DOHH2 (cell line): ENCODE data around the gene TMEM107.
"Not testable (repeated sequence)": the region's sequence is repeated elsewhere in the genome, so short reads cannot be mapped to it uniquely, and the experiment has no call there.

Experiments
- H3F3A ChIP-seq: fragments of 200-600 bp; sonication (generic), shearing (Covaris generic); 2 replicates; pipeline ENCODE4 v1.6.0; 2016; ENCODE audit warnings: antibody characterized with exemption, mild to moderate bottlenecking; ENCODE audit not compliant: control insufficient read depth, insufficient read depth
- H3K27ac ChIP-seq: fragments of 200-600 bp; sonication (generic); 2 replicates; pipeline ENCODE4 v1.5.1; 2014; ENCODE audit warnings: low read depth, mild to moderate bottlenecking, low read length, moderate library complexity
- H3K27me3 ChIP-seq: fragments of 200-600 bp; sonication (generic); 2 replicates; pipeline ENCODE4 v1.6.1; 2014; ENCODE audit warnings: mild to moderate bottlenecking, low read length, mixed read lengths; ENCODE audit not compliant: control insufficient read depth
- H3K36me3 ChIP-seq: fragments of 200-600 bp; sonication (generic); 2 replicates; pipeline ENCODE4 v1.6.1; 2014; ENCODE audit warnings: mild to moderate bottlenecking, low read length, moderate library complexity, mixed read lengths; ENCODE audit not compliant: control insufficient read depth
- H3K4me1 ChIP-seq: fragments of 200-600 bp; sonication (generic); 2 replicates; pipeline ENCODE4 v1.6.1; 2014; ENCODE audit warnings: mild to moderate bottlenecking, low read length, mixed read lengths; ENCODE audit not compliant: control insufficient read depth
- H3K4me2 ChIP-seq: fragments of 200-600 bp; sonication (generic); 2 replicates; pipeline ENCODE4 v1.6.0; 2014; ENCODE audit warnings: mild to moderate bottlenecking, low read length, moderate library complexity
- H3K4me3 ChIP-seq: fragments of 200-600 bp; sonication (generic); 2 replicates; pipeline ENCODE4 v1.5.1; 2014; ENCODE audit warnings: mild to moderate bottlenecking, low read length, mixed read lengths
- H3K79me2 ChIP-seq: fragments of 200-600 bp; sonication (generic); 2 replicates; pipeline ENCODE4 v1.6.1; 2014; ENCODE audit warnings: mild to moderate bottlenecking, low read length, mixed read lengths; ENCODE audit not compliant: control insufficient read depth
- H3K9me2 ChIP-seq: fragments of 200-600 bp; sonication (generic); replicated peaks from 2 replicates; pipeline ENCODE4 v1.6.1; 2014; ENCODE audit warnings: mild to moderate bottlenecking, low read length, mixed read lengths; ENCODE audit not compliant: control insufficient read depth
- H3K9me3 ChIP-seq: fragments of 200-600 bp; sonication (generic); 2 replicates; pipeline ENCODE4 v1.6.1; 2014; ENCODE audit warnings: antibody characterized with exemption, low read length, mixed read lengths; ENCODE audit not compliant: control insufficient read depth, insufficient read depth
- H4K20me1 ChIP-seq: fragments of 200-600 bp; sonication (generic); 2 replicates; pipeline ENCODE4 v1.6.0; 2014; ENCODE audit warnings: low read depth, mild to moderate bottlenecking, antibody characterized with exemption, low read length, moderate library complexity; ENCODE audit not compliant: control insufficient read depth, insufficient read depth
- CTCF ChIP-seq: fragments of 200-600 bp; sonication (generic); IDR thresholded peaks from one replicate; pipeline ENCODE4 v1.5.1; 2014; ENCODE audit warnings: antibody characterized with exemption, mild to moderate bottlenecking, low read depth, low read length; ENCODE audit not compliant: poor library complexity, severe bottlenecking
- EZH2phosphoT487 ChIP-seq: fragments of 200-600 bp; sonication (generic); IDR thresholded peaks from 2 replicates; pipeline ENCODE4 v1.6.1; 2017; ENCODE audit warnings: borderline replicate concordance, mild to moderate bottlenecking, antibody characterized with exemption, low read length, moderate library complexity, mixed read lengths

Gene TMEM107

GRCh38 chr17:8173871-8174322 is 2.3 kb downstream of the TMEM107 start:
- Histone ChIP-seq H3K36me3 (peaks cover 6% of the 10 kb centered on the region; the same call in 1 of the 2 replicates), H3K4me1 (peaks cover 37% of the 10 kb centered on the region), H3K27me3 (no peaks in the 10 kb centered on the region), H3K27ac (peak overlapping the region; percentile 84), H3K4me2 (peak overlapping the region; percentile 87), H3K9me3 (no peaks in the 10 kb centered on the region), H3K4me3 (peak overlapping the region; percentile 92), H3F3A (peaks cover 11% of the 10 kb centered on the region), H4K20me1 (0 out of 2 replicates have a peak, but pooled peaks cover 3% of the 10 kb centered on the region), H3K79me2 (peaks cover 22% of the 10 kb centered on the region), H3K9me2 (no peaks in the 10 kb centered on the region)
- no peak for TF ChIP-seq CTCF
- TF ChIP-seq EZH2phosphoT487 = no peak

- H3K4me3 ChIP-seq = peak overlapping the region; percentile 92
- no peaks in the 10 kb centered on the region for H3K9me2 ChIP-seq
- H3K27me3 ChIP-seq = no peaks in the 10 kb centered on the region
- H3K9me3 ChIP-seq = no peaks in the 10 kb centered on the region
- 0 out of 2 replicates have a peak, but pooled peaks cover 3% of the 10 kb centered on the region for H4K20me1 ChIP-seq
- peak overlapping the region; percentile 84 for H3K27ac ChIP-seq
- peaks cover 11% of the 10 kb centered on the region for H3F3A ChIP-seq
- H3K4me2 ChIP-seq = peak overlapping the region; percentile 87
- H3K79me2 ChIP-seq = peaks cover 22% of the 10 kb centered on the region
- peaks cover 37% of the 10 kb centered on the region for H3K4me1 ChIP-seq
- peaks cover 6% of the 10 kb centered on the region; the same call in 1 of the 2 replicates for H3K36me3 ChIP-seq
- TF ChIP-seq CTCF = no peak
- TF ChIP-seq EZH2phosphoT487 = no peak
These were observed 2.9 kb downstream of the TMEM107 start for GRCh38 chr17:8173056-8173870.

- not testable (repeated sequence) for H3K36me3 ChIP-seq, H4K20me1 ChIP-seq, H3K27me3 ChIP-seq, H3K9me2 ChIP-seq, H3K9me3 ChIP-seq, H3K4me3 ChIP-seq, H3K4me2 ChIP-seq, H3K27ac ChIP-seq
- Histone ChIP-seq H3K79me2 (peaks cover 13% of the 10 kb centered on the region), H3F3A (peaks cover 11% of the 10 kb centered on the region), H3K4me1 (peaks cover 25% of the 10 kb centered on the region)
These were observed 6.0 kb downstream of the TMEM107 start for GRCh38 chr17:8170186-8170585.

GRCh38 chr17:8167526-8167925 is 8.7 kb downstream of the TMEM107 start:
- no peak overlapping the region for H3K27ac ChIP-seq
- H4K20me1 ChIP-seq = 0 out of 2 replicates have a peak, but pooled peaks cover 3% of the 10 kb centered on the region
- peaks cover 27% of the 10 kb centered on the region for H3K4me1 ChIP-seq
- no peak overlapping the region for H3K4me3 ChIP-seq
- H3K36me3 ChIP-seq = peaks cover 2% of the 10 kb centered on the region
- H3K9me3 ChIP-seq = no peaks in the 10 kb centered on the region
- no peak for TF ChIP-seq CTCF
- TF ChIP-seq EZH2phosphoT487 = no peak
- no peaks in the 10 kb centered on the region for H3K27me3 ChIP-seq
- H3K9me2 ChIP-seq = no peaks in the 10 kb centered on the region
- H3F3A ChIP-seq = peaks cover 8% of the 10 kb centered on the region
- peaks cover 6% of the 10 kb centered on the region for H3K79me2 ChIP-seq
- H3K4me2 ChIP-seq = no peak overlapping the region
